Measurements from ENCODE around the gene ADARB2.
"Not testable (repeated sequence)": the region's sequence is repeated elsewhere in the genome, so short reads cannot be mapped to it uniquely, and the experiment has no call there.

Gene ADARB2

GRCh38 chr10:1267568-1267967 lies 469.8 kb downstream of the ADARB2 start:
- DNase-seq = no peak

- DNase-seq = no peak
Observed at GRCh38 chr10:1267148-1267547, 470.2 kb downstream of the ADARB2 start.

GRCh38 chr10:1266033-1266802 lies 471.1 kb downstream of the ADARB2 start:
- no peak for DNase-seq

- DNase-seq = no peak
Observed at GRCh38 chr10:1264001-1264400, 473.3 kb downstream of the ADARB2 start.

GRCh38 chr10:1257274-1257673 lies 480.1 kb downstream of the ADARB2 start:
- DNase-seq = no peak

GRCh38 chr10:1256432-1256725 lies 480.9 kb downstream of the ADARB2 start:
- no peak for DNase-seq

GRCh38 chr10:1255600-1256431 lies 481.5 kb downstream of the ADARB2 start:
- no peak for DNase-seq

GRCh38 chr10:1255118-1255517 lies 482.2 kb downstream of the ADARB2 start:
- DNase-seq = peak; percentile 27

GRCh38 chr10:1253523-1254353 lies 483.6 kb downstream of the ADARB2 start:
- DNase-seq = no peak

GRCh38 chr10:1251769-1252168 lies 485.6 kb downstream of the ADARB2 start:
- DNase-seq = no peak

GRCh38 chr10:1249142-1249920 lies 488.0 kb downstream of the ADARB2 start:
- no peak for DNase-seq

- not testable (repeated sequence) for DNase-seq
Observed at GRCh38 chr10:1248262-1248630, 489.1 kb downstream of the ADARB2 start.

GRCh38 chr10:1247598-1248261 lies 489.6 kb downstream of the ADARB2 start:
- DNase-seq = no peak

- DNase-seq = no peak
Observed at GRCh38 chr10:1244493-1244892, 492.8 kb downstream of the ADARB2 start.

- DNase-seq = no peak
Observed at GRCh38 chr10:1243486-1244234, 493.7 kb downstream of the ADARB2 start.

GRCh38 chr10:1242975-1243374 lies 494.4 kb downstream of the ADARB2 start:
- no peak for DNase-seq

GRCh38 chr10:1241973-1242935 lies 495.1 kb downstream of the ADARB2 start:
- DNase-seq = no peak

GRCh38 chr10:1241322-1241890 lies 495.9 kb downstream of the ADARB2 start:
- DNase-seq = no peak

- no peak for DNase-seq
Observed at GRCh38 chr10:1240341-1240775, 497.0 kb downstream of the ADARB2 start.

GRCh38 chr10:1233031-1233430 lies 504.3 kb downstream of the ADARB2 start:
- DNase-seq = no peak

Data from stimulated activated CD4-positive, alpha-beta T cell treated with anti-CD3 and anti-CD28 coated beads, Interleukin-1b, Interleukin-23, amount 100 ng/mL, for 48 hours (primary cell).